Measurements from ENCODE around the gene FGD5.

Gene FGD5

DNA sequence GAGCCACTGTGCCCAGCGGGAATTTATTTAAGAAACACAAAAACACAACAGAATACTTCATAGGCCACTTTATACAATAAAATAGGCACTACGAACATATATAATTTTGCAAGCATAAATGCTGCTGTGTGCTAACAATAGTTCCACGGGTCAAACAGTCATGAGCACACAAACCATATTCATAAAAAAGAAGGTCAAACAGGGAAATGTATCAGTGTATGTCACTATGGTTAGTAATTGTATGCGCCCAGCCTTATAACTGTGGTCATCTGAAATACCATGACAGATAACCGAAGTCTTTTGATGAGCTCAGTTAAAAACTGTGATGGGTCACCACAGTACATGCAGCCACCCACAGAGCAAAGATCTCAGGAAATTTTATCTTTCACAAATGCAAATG is 90.5 kb downstream of the FGD5 start:
- DNase-seq = no peak

DNA sequence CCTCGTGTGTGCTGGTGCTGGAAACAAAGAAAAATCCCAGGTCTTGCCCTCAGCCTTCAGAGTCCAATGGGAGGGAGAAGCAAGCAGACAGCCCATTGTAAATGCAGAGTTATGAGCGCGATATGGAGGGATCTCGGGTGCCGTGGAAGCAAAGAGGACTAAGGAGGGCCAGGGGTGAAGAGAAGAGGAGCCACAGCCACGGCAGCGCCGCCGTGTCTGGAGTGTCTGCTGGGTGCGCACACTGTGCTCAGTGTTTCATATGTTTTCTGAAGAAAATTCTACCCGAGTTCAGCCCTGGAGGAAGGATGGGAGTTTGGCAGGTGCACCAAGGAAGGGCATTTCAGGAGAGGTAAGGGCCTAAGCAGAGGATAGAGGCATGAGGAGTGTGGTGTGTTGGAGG is 92.9 kb downstream of the FGD5 start:
- no peak for DNase-seq

DNA sequence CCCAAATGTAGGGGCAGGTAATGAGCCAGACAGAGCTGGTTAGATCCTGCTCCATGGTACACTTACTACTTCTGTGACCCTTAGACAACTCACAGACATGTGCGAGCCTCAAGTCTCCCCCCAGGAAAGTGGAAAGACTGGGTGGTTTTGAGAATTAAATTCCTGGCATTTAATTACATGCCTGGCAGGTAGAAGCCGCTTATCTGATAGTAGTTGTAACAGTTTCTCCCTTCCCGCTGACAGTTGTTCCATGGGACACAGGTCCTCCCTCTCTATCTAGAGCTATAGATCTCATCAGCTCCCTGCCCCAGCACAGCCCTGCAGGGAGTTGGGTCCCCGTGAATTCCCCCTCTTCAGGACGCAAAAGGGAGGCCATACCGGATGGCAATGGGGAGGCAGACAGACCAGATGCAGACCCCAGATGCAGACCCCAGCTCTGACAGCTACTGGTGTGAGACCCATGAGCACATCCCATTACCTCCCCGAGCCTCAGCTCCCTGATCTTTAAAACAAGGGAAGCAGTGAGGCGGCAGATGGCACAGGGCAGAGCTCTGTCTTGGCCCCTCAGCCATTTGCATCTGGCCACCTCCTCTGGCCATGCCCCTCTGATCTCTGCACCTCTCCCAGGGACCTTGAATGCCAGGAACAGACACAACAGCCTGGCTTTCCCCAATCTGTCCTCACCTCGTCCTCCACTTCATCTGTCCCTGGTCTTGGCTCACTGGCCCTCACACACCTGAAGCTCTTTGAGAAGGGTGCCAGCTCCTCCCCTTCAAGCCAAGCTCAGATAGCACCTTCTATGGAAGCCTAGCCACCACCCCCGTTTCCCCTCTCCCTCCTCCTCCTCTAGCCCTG is 94.5 kb downstream of the FGD5 start:
- no peak for DNase-seq

DNA sequence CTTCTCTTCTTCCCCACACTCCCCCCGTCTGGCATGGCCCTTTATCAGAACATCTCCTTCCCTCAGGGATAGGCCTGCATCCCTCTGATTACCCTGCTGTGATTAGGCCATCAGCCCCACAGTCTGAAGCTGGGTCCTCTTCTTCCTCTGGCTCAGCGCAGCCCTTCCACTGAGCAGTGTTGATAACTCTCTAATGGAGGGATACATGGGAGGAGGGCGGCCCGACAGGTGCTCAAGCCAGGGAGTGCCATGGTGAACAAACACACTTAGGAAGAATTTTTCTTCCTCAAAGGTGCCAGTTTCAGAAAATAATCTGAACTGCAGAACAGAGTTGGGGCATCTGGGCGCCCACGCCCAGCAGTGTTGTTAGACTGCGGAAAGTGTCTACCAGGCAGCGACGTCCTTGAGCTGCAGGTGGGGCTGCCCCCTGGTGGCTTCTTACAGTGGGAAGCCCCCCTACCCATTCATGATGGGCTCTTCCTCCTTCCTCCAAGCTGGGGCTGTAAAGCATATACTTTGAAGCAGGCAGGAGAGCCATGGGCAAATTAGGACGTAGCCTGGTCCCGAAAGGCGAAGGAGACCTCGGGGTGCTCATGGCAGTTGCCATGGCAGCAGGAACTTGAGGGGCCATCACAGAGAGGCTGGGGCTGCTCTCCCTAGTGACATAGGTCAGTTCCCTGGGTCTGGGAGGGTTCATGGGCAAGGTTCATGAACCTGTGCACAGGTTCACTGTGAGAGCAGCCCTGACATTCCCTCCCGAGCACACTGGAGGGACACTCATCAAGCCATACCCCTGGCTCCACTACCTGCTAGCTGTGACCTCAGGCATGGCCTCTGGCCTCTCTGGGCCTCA is 95.4 kb downstream of the FGD5 start:
- no peak for DNase-seq

DNA sequence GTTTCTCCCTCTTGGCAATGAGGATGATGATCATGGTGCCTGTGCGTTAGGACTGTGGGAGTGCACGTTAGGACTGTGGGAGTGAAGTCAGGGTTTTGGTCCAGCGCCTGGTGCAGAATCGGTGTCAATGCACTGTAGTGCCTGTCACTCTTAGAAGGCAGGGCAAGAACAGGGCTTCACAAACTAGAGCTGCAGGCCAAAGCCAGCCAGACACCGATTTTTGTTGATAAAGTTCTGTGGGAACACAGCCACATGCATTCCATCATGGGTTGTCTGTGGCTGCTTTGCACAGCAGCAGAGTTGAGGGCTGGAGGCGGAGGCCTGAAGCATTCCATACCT is 96.0 kb downstream of the FGD5 start:
- DNase-seq = no peak

DNA sequence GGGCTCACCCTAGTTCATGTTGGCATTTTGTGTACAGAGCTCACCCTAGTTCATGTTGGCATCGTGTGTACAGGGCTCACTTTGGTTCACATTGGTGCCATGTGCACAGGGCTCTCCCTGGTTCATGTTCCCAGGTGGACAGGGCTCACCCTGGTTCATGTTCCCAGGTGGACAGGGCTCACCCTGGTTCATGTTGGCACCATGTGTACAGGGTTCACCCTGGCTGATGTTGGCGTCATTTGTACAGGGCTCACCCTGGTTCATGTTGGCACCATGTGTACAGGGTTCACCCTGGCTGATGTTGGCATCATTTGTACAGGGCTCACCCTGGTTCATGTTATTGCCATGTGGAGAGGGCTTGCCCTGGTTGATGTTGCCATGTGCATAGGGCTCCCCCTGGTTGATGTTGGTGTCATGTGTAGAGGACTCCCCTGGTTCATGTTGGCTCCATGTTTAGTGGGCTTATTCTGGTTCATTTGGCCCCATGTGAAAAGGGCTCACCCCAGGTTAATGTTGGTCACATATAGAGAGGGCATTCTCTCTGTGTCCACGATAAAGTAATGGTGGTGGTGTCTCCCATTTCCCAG is 97.0 kb downstream of the FGD5 start:
- DNase-seq = no peak

DNA sequence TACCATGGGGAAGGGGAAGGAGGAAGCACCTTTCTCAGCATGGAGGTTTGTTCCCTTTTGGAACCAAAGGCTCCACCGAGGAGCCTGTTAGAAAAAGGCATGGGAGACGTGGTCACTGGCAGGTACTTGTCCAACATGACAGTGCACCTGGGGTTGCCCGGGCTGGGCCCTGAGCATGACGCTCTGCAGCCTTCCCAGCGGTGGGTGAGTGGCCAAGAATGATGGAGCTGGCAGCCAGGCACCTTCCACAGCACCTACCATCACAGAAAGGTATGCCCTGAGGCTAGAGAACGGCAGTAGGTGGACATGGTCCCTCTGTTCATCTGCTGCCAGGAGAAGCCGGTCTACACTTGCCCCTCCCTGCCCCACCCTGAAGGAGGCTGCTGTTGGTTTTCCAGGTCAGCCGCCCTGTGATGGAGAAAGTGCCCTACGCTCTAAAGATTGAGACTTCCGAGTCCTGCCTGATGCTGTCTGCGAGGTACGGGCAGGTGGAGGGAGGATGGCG is 99.6 kb downstream of the FGD5 start:
- DNase-seq = no peak

DNA sequence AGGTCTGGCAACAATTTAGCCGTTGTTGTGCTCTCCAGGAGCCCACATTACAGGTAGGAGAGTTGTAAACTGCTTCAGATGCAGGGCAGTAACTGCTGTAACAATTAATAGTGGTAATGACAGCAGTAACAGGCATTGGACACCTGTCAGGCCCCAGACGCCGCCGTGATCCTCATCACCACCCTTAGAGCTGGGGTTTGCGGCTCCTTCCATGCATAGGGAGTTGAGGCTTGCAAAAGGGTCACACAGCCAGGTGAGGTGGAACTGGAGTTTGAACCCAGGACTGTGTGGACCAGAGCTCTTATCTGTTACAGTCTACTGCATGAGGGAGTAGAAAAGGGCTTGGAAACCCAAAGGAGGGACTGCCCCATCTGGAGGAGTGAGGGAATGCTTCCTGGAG is 101.8 kb downstream of the FGD5 start:
- no peak for DNase-seq

DNA sequence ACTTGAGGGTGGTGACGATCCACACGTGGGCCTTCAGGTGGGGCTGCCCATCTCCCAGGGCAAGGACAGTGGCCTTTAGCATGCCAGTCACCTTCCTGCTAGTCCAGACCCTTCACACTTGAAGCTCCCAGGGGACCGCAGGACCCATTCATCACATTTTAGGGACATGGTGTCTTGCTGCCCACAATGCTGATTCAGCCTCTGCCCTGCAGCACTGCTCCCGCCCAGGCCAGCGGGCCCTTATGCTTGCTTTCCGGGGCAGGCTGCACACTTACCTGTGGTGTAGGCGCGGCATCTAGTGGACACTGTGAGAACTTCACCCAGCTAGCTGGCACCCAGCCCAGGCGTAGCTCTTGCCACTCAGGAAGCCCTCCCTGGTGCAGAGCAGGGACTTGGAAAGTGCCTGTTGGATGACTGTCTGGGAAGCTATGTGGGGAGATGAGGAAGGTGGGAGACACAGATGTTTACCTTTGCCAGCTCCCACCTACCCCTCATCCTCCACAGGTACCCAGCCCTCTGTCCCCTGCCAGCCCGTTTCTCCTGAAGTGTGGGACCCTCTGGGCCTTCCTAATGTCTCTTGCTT is 102.4 kb downstream of the FGD5 start:
- peak; percentile 65 for DNase-seq

DNA sequence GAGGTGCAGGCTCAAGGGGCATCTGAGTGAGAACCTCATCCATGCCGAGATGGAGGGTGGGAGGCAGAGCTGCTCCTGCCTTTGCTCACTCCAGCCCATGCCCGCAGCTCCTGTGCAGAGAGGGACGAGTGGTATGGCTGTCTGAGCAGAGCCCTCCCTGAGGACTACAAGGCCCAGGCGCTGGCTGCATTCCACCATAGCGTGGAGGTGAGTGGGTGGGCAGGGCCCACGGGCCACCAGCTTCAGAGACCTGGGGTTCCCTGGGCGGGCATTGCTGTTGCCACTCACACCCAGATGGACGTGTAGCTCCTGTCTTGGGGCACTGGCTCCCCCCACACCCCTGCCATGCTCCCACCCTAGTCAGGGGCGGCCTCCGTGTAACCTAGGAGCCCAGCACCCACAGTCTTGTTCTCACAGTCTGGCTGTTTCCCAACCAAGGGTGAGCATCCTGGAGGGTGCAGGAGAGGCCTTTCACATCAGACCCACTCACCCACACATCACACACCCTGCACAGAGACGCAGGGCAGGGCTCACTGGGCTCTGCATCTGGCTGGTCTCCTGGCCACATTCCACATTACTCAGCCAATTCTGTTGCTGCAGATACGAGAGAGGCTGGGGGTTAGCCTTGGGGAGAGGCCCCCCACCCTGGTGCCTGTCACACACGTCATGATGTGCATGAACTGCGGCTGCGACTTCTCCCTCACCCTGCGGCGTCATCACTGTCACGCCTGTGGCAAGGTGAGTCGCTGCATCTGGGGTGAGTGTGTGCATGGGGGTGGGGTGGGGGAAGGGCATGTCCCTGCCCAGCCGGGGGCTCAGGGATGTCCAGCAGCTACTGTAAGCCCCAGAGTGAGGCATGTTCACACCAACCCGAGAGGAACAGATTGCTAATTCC is 103.3 kb downstream of the FGD5 start:
- no peak for DNase-seq

DNA sequence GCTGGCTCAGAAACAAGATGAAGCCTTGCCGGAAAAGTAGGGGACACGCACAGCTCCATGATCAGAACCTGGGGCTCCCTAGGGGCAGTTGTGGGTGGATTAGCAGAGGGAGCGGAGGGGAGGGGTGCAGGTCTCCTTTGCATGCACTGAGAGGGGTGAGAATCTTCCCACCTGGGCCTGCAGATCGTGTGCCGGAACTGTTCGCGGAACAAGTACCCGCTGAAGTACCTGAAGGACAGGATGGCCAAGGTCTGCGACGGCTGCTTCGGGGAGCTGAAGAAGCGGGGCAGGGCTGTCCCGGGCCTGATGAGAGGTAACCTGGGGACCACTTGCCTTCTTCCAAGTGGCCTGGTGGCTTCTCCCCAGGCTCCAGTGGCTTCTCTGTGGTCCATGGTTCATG is 104.1 kb downstream of the FGD5 start:
- no peak for DNase-seq

DNA sequence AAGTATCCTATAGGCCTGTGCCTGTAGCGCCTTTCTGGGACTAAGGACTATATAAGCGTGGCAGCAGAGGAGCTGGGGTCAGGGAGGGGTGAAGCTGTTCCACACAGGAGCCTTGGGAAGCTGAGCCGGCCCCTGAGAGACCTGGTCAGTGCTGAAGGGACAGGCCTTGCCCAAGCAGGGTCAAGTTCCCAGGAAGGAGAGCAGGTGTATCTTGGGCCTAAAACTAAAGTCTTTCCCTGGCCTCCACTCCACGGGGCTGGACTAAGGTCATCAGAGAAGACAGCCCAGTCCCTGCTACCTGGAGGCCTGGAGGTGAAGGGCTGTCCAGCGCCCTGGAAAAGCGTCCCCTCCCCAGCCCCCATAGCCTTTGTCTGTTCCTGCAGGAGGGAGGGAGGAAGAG is 104.7 kb downstream of the FGD5 start:
- DNase-seq = no peak

DNA sequence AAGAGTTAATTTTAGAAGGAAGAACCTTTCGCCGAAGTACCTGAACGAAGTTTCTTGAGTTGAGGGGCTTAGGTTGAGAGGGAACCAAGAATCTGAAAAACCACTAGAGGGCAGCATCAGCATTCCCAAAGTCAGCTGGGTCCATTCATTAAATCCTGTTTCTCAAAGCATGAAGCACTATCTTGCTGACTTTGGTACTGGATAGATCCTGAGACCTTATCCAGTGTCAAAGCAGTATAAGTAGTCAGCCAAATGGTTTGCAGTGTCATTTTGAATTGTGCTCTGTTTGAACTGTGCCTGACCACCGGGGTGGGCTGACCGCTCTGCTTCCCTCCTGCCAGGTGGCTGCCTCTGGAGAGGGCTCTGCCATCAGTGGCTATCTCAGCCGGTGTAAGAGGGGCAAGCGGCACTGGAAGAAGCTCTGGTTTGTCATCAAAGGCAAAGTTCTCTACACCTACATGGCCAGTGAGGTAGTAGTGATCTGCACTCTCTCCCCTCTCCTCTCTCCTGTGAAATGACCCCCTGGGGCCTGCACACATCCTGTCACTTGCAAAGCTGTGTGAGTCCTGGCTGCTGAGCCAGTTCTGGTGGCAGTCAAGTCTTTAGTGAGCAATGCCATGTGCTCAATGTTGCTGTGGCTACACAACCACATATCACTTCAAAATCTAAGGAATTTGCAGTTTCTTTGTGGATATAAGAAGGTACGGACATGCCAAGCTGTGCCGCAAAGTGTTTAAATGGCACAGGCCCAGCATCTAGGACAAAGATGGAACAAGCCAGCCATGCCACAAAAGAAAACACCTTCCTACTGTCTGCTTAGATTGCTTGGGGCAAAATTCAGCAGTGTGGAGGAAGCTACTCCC is 107.2 kb downstream of the FGD5 start:
- peak; percentile 37 for DNase-seq

DNA sequence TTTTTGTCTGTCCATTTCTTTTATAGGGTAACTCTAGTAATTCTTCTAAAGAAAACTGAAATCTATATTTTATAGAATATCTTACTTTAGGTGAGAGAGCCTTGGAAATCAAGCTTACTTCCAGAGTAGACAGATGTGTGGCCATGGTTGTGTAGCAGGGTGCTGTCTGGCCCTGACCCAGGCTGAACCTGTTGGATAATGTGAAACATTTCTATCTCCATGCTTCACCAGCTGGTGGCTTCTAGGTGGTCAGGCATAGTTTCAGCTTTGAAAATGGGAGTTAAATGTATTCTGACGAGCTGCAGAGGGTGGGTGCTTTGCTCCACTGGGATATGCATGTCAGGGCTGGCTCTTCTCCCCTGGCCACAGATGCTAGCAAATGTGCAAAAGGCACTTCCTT is 107.8 kb downstream of the FGD5 start:
- DNase-seq = no peak

DNA sequence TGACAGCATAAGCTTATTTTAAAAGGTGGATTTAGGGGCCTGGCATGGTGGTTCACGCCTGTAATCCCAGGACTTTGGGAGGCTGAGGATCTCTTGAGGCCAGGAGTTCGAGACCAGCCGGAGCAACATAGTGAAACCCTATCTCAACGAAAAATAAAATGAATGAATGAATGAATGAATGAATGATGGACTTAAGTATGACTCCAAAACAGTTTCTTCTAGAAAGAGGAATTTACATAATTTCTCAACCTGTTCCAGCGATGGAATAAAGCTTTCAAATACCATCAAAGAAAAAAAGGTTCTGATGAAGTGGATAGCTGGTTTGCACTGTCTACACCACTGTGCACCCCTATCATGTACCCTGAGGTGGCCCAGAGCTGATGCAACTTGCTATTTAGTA is 108.5 kb downstream of the FGD5 start:
- no peak for DNase-seq

DNA sequence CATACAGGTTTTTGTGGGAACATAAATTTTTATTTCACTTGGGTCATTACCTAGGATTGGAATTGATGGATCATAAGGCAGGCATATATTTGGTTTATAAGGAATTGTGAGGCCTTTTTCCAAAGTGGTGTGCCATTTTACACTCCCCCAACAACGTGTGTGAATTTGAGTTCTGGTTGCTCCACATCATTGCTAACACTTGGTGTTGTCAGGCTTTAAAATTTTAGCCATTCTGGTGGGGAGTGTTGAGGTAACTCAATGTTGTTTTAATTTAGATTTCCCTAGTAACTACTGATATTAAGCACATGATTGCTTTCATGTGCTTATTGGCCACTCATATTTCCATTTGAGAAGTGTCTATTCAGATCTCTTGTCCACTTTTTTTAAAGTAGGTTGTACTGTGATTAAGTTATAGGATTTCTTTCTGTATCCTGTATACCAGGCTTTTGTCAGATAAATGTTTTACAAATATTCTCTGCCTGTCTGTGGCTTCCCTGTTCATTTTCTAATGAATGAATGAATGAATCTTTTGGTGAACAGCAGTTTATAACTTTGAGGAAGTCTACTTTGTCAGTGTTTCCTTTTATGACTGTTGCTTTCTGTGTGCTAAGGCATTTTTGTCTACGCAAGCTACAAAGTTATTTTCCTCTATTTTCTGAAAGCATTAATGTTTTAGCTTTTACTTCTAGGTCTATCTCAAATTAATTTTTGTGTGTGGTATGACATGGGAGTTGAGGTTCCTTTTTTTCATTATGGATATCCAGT is 110.7 kb downstream of the FGD5 start:
- no peak for DNase-seq

DNA sequence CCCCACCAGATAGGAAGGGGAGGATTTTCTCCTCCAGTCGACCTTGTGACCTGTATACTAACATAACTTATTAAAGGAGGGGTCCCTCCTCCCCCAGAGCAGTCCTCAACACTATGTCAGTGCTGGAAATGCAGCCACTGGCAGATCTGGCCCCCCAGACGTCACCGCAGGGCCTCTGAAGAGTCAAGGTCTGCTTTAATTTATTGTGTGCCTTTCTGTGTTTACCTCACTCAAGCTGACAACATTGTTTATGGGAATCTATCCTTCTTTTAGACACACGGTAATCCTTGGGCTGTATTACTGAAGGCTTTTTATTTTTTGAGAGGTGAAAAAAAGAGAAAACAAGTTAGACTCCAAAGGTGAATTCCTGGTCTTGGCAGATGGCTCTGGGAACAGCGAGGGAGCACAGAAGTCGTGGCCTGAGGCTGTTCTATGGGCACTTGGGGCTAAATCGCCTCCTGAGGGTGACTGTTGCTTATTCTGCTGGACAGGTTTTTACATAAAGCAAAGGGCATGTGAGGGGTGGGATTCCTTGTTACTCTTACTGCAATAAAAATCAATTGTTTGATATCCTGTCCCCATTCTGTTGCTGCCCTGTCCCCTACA is 115.2 kb downstream of the FGD5 start:
- no peak for DNase-seq

DNA sequence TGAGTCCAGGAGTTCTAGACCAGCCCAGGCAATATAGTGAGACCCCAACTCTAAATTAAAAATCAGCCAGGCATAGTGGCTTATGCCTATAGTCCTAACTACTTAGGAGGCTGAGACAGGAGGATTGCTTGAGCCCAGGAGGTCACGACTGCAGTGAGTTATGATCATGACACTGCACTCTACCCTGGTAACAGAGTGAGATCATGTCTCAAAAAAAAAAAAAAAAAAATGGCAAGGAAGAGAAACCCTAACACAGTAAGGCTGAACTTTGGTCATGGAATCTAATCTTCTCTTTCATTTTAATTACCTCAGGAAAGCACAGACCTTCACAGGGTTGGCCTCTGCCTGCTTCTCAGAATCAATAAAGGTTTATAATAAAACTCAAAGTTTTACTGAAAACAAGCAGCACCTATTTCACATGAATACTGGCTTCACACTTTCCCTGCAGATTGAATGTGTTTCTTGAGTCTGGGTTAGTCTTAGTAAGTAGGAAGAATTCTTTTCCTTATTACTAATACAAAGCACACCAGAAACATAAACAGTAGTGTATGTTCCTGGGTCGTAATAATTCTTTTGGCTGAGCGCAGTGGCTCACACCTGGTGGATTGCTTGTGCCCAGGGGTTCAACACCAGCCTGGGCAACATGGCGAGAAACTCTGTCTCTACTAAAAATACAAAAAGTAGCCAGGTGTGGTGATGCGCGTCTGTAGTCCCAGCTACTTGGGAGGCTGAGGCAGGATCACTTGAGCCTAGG is 117.0 kb downstream of the FGD5 start:
- DNase-seq = no peak

DNA sequence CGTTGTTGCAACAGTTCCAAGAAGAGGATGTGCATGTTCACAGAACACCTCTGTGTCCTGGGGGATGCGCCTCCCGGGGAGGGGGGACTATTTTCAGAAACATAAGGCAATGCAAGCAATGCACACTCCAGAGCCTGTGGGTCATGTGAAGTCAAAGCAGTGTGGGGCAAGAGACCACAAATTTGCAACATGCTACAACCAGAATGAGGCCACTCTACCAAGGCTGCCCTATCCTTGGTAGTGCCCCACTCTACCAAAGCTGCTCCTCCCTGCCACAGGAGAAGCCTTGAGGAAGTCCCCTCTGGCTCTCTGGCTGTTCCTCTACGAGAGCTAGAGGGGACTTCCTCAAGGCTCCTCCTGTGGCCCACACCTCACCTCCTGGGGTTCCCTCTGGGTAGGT is 120.2 kb downstream of the FGD5 start:
- no peak for DNase-seq

Measured in DMS79 treated with DMSO at 0.1 percent for 48 hours (cell line).